ENCODE data around the gene NEAT1. TPM values are rescaled to one million over a fixed set of nuclear protein-coding genes. Genes with fewer than 3 reads are reported as not detected.

Gene NEAT1
- total RNA-seq, 1 donor from 2014 or later: 333 TPM

DNA sequence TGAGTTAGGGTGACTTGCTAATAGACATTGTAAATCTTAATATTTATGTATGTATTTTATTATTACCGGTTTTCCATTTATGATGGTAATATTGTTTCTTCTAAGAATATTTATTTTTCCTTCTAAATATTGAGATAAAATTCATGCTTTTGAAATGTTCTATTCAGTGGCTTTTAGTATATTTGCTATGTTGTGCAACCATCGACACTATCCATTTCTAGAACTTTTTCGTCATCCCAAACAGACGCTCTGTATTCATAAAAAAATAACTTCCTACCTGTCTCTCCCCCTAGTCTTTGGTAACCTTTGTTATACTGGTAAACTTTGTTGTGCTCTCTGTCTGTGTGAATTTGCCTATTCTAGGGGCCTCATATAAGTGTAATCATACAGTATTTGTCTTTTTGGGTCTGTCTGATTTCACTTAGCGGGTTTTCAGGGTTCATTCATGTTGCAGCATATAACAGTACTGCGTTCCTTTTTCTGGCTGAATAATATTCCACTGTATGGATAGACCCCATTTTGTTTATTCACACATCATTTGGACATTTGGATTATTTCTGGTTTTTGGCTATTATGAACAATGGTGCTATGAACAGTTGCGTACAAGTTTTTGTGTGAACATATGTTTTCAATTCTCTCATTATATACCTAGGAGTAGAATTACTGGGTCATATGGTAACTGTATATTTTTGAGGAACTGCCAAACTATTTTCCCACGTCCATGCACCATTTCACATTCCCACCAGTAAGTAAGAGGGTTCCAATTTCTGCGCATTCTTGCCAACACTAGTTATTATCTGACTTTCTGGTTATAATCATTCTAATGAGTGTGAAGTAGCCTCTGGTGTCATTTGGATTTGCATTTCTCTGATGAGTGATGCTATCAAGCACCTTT, 15.9 kb downstream of the NEAT1 start:
- Mint-ChIP-seq H3K36me3 (ENCODE audit: low read depth) (peaks cover 43% of the 10 kb centered on the region), H3K4me1 (ENCODE audit: low read depth) (peaks cover 84% of the 10 kb centered on the region), H3K27ac (ENCODE audit: unreplicated experiment) (peak overlapping the region; percentile 90), H3K9me3 (ENCODE audit: low read depth) (no peaks in the 10 kb centered on the region), H3K4me3 (ENCODE audit: unreplicated experiment) (no peak overlapping the region), H3K27me3 (ENCODE audit: low read depth) (no peaks in the 10 kb centered on the region)
- no peak for TF ChIP-seq CTCF (IDR thresholded peaks at IDR 0.05)
- no peak for DNase-seq (ENCODE audit: low spot score)

DNA sequence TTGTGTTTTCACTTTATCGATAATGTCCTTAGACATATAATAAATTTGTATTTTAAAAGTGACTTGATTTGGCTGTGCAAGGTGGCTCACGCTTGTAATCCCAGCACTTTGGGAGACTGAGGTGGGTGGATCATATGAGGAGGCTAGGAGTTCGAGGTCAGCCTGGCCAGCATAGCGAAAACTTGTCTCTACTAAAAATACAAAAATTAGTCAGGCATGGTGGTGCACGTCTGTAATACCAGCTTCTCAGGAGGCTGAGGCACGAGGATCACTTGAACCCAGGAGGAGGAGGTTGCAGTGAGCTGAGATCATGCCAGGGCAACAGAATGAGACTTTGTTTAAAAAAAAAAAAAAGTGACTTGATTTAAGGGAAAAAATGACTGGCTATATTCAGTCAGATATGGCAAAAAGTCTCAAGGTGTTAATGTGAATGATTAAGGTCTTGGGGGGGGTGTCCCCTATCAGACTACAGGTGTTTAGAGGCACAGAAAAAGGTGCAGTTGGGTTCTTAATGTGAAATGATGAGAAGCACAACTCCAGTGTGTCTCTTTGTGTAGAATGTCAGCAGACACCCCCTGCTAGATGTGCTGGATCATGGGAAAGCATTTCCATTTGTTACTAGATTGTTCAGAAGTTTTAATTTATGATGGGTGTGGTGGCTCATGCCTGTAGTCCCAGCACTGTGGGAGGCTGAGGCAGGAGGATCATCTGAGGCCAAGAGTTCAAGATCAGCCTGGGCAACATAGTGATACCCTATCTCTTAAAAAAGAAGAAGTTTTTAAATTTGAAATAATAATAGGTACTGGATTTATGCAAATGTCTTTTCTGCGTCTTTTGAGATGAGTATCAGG, 17.0 kb downstream of the NEAT1 start:
- no peak for TF ChIP-seq CTCF (IDR thresholded peaks at IDR 0.05)
- no peaks in the 10 kb centered on the region for H3K9me3 Mint-ChIP-seq (ENCODE audit: low read depth)
- no peak overlapping the region for H3K4me3 Mint-ChIP-seq (ENCODE audit: unreplicated experiment)
- peak overlapping the region; percentile 90 for H3K27ac Mint-ChIP-seq (ENCODE audit: unreplicated experiment)
- H3K36me3 Mint-ChIP-seq (ENCODE audit: low read depth): peaks cover 45% of the 10 kb centered on the region
- DNase-seq (ENCODE audit: low spot score): no peak
- H3K4me1 Mint-ChIP-seq (ENCODE audit: low read depth): peaks cover 82% of the 10 kb centered on the region
- no peaks in the 10 kb centered on the region for H3K27me3 Mint-ChIP-seq (ENCODE audit: low read depth)

DNA sequence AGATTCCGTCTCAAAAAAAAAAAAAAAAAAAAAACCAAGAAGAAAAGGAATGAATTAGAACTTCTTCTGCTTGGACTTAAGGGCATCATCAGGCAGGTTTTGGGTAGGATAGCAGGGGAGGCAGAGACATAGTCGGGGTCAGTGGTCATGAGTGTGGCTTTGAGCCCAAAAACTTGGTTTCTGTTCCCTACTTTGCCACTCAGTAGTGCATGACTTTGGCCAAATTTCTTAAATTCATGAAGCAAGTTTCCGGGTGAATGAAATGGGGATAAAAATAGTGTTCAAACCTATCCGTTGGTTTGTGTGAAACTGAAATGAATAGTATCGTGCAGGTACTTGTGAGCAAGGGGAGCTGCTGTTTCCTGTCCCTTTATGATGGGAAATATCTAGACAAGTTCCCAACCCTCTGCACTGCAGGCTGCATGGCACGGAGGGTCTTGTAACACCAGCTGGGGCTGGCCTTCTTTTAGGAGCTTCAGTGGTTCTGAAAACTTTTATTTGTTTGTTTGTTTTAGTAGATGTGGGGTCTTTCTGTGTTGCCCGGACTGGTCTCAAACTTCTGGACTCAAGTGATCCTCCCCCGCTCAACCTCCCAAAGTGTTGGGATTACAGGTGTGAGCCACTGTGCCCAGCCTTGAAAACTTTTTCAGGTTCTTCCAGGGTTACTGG, 18.4 kb downstream of the NEAT1 start:
- H3K4me1 Mint-ChIP-seq (ENCODE audit: low read depth): peaks cover 77% of the 10 kb centered on the region
- H3K36me3 Mint-ChIP-seq (ENCODE audit: low read depth): peaks cover 41% of the 10 kb centered on the region
- H3K27ac Mint-ChIP-seq (ENCODE audit: unreplicated experiment): peak overlapping the region; percentile 90
- no peaks in the 10 kb centered on the region for H3K9me3 Mint-ChIP-seq (ENCODE audit: low read depth)
- H3K4me3 Mint-ChIP-seq (ENCODE audit: unreplicated experiment): no peak overlapping the region
- TF ChIP-seq CTCF (IDR thresholded peaks at IDR 0.05): no peak
- no peaks in the 10 kb centered on the region for H3K27me3 Mint-ChIP-seq (ENCODE audit: low read depth)
- no peak for DNase-seq (ENCODE audit: low spot score)

DNA sequence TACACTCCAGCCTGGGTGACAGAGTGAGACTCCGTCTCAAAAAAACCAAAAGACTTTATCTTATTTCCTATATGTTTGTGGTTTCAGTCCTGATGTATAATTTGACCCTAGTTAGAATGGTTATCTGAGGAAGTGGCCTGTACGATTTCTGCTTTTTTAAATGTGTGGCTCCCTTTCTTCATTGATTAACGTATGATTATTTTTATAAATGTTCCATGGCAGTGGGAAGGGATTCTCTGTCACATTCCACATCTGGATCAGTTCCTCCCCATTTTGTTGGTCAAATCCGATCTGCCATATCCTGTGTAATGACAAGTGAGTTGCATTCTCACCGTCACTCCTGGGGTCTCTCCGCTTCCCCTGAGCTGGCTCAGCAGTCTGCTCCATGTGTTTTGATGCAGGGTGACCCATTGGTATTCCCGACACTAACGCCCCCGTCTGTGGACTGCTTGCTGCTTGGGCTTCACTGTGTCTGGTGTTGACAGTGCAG, 20.3 kb downstream of the NEAT1 start:
- H3K27me3 Mint-ChIP-seq (ENCODE audit: low read depth): no peaks in the 10 kb centered on the region
- H3K4me1 Mint-ChIP-seq (ENCODE audit: low read depth): peaks cover 81% of the 10 kb centered on the region
- H3K4me3 Mint-ChIP-seq (ENCODE audit: unreplicated experiment): no peak overlapping the region
- peaks cover 36% of the 10 kb centered on the region for H3K36me3 Mint-ChIP-seq (ENCODE audit: low read depth)
- no peaks in the 10 kb centered on the region for H3K9me3 Mint-ChIP-seq (ENCODE audit: low read depth)
- TF ChIP-seq CTCF (IDR thresholded peaks at IDR 0.05): no peak
- peak overlapping the region; percentile 80 for H3K27ac Mint-ChIP-seq (ENCODE audit: unreplicated experiment)
- no peak for DNase-seq (ENCODE audit: low spot score)
